Fibroblast of pulmonary artery (primary cell): Measurements from ENCODE around the gene PTCD3.

Experiments
- DNase-seq: peaks from one replicate; pipeline ENCODE4 v3.0.0-alpha.2; 2010; ENCODE audit warnings: low read depth
- H3K4me3 ChIP-seq: replicated peaks from 2 replicates; pipeline ENCODE4 v1.5.1; 2011; ENCODE audit warnings: low read depth, mild to moderate bottlenecking, control low read depth, low read length, moderate library complexity
- TF ChIP-seq, protein P1 (sequence below): IDR thresholded peaks from 2 replicates; pipeline ENCODE4 v1.5.1; 2011; ENCODE audit warnings: mild to moderate bottlenecking, control low read depth, low read length, inconsistent platforms; ENCODE audit errors: missing control alignments

PTCD3 gene

DNA sequence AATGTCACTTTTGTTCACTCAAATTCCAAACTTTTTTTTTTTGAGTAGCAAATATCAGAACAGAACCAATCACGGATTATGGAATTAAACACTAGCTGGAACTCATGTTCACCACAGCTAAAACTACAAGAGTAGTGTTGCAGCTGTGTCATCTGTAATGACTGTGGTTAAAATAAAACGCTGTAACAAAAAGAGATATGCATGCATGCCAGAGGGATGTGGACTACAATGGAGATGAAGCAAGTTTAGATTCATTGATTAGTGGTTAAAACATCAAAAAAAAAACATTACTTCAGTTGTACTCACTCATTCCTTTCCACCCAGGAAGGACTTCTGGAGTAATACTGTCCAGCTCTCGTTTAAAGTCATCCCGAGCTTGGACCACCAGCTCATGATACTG, 52.3 kb downstream of the PTCD3 start:
- TF ChIP-seq, protein P1, sequence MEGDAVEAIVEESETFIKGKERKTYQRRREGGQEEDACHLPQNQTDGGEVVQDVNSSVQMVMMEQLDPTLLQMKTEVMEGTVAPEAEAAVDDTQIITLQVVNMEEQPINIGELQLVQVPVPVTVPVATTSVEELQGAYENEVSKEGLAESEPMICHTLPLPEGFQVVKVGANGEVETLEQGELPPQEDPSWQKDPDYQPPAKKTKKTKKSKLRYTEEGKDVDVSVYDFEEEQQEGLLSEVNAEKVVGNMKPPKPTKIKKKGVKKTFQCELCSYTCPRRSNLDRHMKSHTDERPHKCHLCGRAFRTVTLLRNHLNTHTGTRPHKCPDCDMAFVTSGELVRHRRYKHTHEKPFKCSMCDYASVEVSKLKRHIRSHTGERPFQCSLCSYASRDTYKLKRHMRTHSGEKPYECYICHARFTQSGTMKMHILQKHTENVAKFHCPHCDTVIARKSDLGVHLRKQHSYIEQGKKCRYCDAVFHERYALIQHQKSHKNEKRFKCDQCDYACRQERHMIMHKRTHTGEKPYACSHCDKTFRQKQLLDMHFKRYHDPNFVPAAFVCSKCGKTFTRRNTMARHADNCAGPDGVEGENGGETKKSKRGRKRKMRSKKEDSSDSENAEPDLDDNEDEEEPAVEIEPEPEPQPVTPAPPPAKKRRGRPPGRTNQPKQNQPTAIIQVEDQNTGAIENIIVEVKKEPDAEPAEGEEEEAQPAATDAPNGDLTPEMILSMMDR = no peak
- no peak for DNase-seq
- H3K4me3 ChIP-seq = no peak overlapping the region

DNA sequence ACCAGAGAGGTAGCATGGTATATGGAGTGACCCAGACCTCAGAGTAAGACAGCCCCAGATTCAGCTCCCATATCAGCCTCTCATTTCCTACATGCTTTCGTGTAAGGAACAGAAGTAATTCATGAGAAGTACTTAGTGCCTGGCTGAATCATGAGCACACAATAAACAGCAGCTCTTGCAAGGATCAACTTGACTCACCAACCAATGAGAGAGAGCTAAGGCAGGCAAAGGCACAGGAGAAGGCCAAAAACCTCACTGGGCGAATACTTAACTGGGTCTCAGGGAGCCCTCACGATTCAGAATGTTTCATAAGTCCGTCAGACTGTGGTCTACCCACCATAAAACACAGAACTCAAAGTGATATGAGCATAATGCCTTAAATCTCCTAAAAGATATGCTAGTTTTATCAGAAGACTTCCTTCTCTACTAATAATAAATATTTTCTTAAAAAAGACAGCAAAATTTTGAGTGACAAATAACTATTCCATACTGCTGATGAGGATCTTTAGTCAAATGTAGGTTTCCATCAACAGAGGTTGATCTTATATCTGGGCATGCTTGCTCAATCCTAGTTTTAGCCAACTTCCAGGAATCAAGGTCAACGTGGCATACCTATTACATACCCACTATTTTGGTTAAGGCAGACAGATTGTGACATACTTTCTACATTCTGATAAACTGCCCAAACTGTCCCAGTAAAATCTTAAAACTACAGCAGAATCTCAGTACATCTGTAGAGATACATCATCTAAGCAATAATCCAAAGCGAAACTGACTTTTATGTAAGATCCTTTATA, 54.3 kb downstream of the PTCD3 start:
- no peak overlapping the region for H3K4me3 ChIP-seq
- TF ChIP-seq, protein P1 = no peak
- no peak for DNase-seq

DNA sequence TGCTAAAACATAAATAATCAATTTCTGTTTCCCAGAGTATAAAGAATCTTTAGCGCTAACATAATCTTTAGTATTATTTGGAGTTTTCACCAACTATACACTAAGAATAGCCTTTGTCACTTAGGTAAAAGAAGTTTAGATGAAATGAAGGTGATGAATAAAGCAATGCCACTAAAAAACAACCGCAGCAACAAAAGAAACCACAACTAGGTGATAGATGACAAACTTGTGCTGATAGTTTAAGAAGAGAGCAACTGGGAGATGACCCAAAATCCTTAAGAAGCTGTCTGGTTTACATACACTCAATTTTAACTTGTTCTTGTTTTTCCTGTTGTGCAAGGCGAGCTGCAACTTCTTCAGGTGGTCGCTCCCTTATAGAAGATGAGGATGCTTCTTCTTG, 64.4 kb downstream of the PTCD3 start:
- no peak for DNase-seq
- TF ChIP-seq, protein P1 = no peak
- no peak overlapping the region for H3K4me3 ChIP-seq

DNA sequence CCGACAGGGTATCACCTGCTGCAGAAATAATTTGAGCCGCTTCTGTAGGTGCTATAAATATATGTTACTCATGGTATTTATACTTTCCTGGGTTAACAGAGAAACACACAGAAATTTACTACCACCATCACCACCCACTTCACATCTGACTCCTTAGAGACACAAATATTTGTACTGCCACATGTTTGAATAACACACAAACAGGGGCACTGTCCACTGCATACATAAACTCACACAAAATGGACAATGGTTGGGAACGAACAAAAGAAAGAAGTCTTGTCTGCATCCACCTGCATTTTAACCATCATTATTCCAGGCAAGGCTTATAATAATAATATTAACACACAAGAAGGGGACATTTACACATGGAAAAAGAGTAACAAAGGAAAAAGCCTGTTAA, 65.3 kb downstream of the PTCD3 start:
- no peak for DNase-seq
- no peak overlapping the region for H3K4me3 ChIP-seq
- TF ChIP-seq, protein P1 = no peak

DNA sequence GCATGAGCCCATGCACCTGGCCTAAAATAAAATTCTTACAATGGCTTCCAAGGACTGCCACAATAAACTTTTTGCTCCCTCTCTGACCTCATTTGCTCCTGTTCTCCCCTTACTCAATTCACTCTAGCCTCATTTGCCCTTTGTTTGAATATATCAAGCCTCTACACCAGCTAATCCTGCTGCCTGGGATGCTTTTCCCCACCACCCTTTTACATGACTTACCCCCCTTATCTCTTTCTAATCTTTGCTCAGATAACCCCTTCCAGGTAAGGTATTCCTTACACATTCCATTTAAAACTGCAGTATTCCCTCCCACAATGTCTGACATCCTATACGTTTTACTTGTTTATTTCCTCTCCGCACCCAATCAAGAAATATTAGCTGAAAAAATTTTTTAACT, 66.6 kb downstream of the PTCD3 start:
- H3K4me3 ChIP-seq = no peak overlapping the region
- TF ChIP-seq, protein P1 = no peak
- DNase-seq = no peak

DNA sequence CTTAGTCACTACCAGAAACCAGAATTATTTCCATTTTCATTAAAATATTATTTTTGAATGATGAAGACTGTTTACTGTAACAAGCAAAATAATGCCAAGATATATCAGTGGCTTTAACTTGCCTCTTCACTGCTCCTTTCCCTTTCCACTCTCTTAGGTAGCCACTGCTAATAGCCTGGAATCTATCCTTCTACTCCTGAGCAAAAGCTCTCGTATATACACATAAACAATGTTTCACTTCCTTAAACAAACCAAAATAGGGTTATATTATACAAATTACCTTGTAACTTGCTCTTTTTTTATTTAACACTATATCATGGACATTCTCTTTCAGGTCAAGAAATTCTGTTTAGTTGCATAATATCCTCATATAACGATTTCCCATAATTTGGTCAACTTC, 68.4 kb downstream of the PTCD3 start:
- DNase-seq = no peak
- TF ChIP-seq, protein P1 = no peak
- no peak overlapping the region for H3K4me3 ChIP-seq

DNA sequence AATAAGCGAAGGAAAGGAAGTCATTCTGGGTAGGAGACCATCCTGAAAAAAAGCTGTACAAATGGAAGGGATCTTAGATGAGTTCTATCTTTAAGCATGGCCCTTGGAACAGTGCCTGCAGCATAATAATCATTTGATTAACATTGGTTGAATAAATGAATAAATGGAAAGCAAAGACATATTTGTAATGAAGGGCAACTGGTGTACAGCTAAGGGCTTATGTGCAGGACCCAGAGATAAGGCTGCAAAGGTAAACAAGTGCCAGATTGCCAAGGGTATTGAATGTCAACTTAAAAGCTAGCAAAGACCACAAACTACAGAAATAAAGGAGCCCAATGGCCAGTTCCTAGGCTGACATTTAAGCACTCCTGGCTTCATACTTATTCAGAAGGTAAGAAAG, 69.8 kb downstream of the PTCD3 start:
- TF ChIP-seq, protein P1 = no peak
- no peak for DNase-seq
- H3K4me3 ChIP-seq = no peak overlapping the region
